Neural cell (in vitro differentiated cells): ENCODE data around the gene RDX. TPM values are rescaled to one million over a fixed set of nuclear protein-coding genes. Genes with fewer than 3 reads are reported as not detected.

ENCODE experiments used
- H2AFZ ChIP-seq: fragments of 200-600, 300-800 bp; sonication (generic), shearing (Covaris generic); 2 replicates; pipeline ENCODE4 v1.6.0; 2014; ENCODE audit warnings: low read depth, mild to moderate bottlenecking, antibody characterized with exemption, low read length, moderate library complexity
- H3F3A ChIP-seq: fragments of 200-600 bp; shearing (Covaris generic); 2 replicates; pipeline ENCODE4 v1.6.1; 2016; ENCODE audit warnings: mild to moderate bottlenecking, moderate library complexity, mixed read lengths, antibody characterized with exemption, low read length; ENCODE audit not compliant: insufficient read depth, poor library complexity, severe bottlenecking
- H3K27ac ChIP-seq: fragments of 200-600, 300-800 bp; sonication (generic), shearing (Covaris generic); 2 replicates; pipeline ENCODE4 v1.5.1; 2014; ENCODE audit warnings: mild to moderate bottlenecking, low read length, moderate library complexity
- H3K27me3 ChIP-seq: fragments of 300-800, 200-600 bp; sonication (generic), shearing (Covaris generic); 2 replicates; pipeline ENCODE4 v1.6.0; 2014; ENCODE audit warnings: mild to moderate bottlenecking, low read depth, low read length, moderate library complexity; ENCODE audit not compliant: insufficient read depth
- H3K36me3 ChIP-seq: fragments of 300-800, 200-600 bp; sonication (generic), shearing (Covaris generic); 2 replicates; pipeline ENCODE4 v1.5.1; 2014; ENCODE audit warnings: mild to moderate bottlenecking, antibody characterized with exemption, low read length, moderate library complexity; ENCODE audit not compliant: insufficient read depth
- H3K4me2 ChIP-seq: fragments of 300-800, 200-600 bp; sonication (generic), shearing (Covaris generic); 2 replicates; pipeline ENCODE4 v1.6.0; 2014; ENCODE audit warnings: mild to moderate bottlenecking, low read length
- H3K4me3 ChIP-seq: fragments of 300-800, 200-600 bp; sonication (generic), shearing (Covaris generic); 2 replicates; pipeline ENCODE4 v1.5.1; 2014; ENCODE audit warnings: mild to moderate bottlenecking, low read length, moderate library complexity
- H3K79me2 ChIP-seq: fragments of 200-600 bp; shearing (Covaris generic); replicated peaks from 2 replicates; pipeline ENCODE4 v1.6.0; 2014; ENCODE audit warnings: mild to moderate bottlenecking, low read length, moderate library complexity; ENCODE audit not compliant: insufficient read depth
- H3K9ac ChIP-seq: fragments of 300-800, 200-600 bp; sonication (generic), shearing (Covaris generic); 2 replicates; pipeline ENCODE4 v1.6.1; 2016; ENCODE audit warnings: mild to moderate bottlenecking, low read length, mixed read lengths
- H3K9me2 ChIP-seq: fragments of 200-600 bp; shearing (Covaris generic); 2 replicates; pipeline ENCODE4 v1.6.1; 2016; ENCODE audit warnings: mild to moderate bottlenecking, low read length, mixed read lengths; ENCODE audit not compliant: insufficient read depth
- H3K9me3 ChIP-seq: fragments of 200-600, 300-800 bp; sonication (generic), shearing (Covaris generic); 2 replicates; pipeline ENCODE4 v1.6.1; 2016; ENCODE audit warnings: mild to moderate bottlenecking, mixed run types, low read length, moderate library complexity, mixed read lengths
- H4K20me1 ChIP-seq: fragments of 200-600 bp; shearing (Covaris generic); 2 replicates; pipeline ENCODE4 v1.6.1; 2016; ENCODE audit warnings: mild to moderate bottlenecking, mixed run types; ENCODE audit not compliant: insufficient read depth
- EP300 ChIP-seq: fragments of 450-650 bp; conservative IDR thresholded peaks from 2 replicates; pipeline ENCODE4 v1.6.1; 2014; ENCODE audit warnings: antibody characterized with exemption, mild to moderate bottlenecking, moderate library complexity; ENCODE audit not compliant: poor library complexity, severe bottlenecking
- EZH2 ChIP-seq: fragments of 200-600, 300-800 bp; shearing (Covaris generic), sonication (generic); IDR thresholded peaks from 2 replicates; pipeline ENCODE4 v1.6.1; 2014; ENCODE audit warnings: antibody characterized with exemption, low read length, borderline replicate concordance, mild to moderate bottlenecking; ENCODE audit not compliant: insufficient read depth, poor library complexity, severe bottlenecking
- MXI1 ChIP-seq: fragments of 450-650 bp; conservative IDR thresholded peaks from 2 replicates; pipeline ENCODE4 v1.6.1; 2014; ENCODE audit warnings: antibody characterized with exemption, mild to moderate bottlenecking; ENCODE audit not compliant: poor library complexity, severe bottlenecking
- POLR2AphosphoS5 ChIP-seq: IDR thresholded peaks from 2 replicates; pipeline ENCODE4 v1.6.1; 2012
- RAD21 ChIP-seq: fragments of 450-650 bp; conservative IDR thresholded peaks from 2 replicates; pipeline ENCODE4 v1.6.1; 2014; ENCODE audit warnings: antibody characterized with exemption, mild to moderate bottlenecking, moderate library complexity
- SMC3 ChIP-seq: fragments of 450-650 bp; conservative IDR thresholded peaks from 2 replicates; pipeline ENCODE4 v1.6.1; 2014; ENCODE audit warnings: antibody characterized with exemption, mild to moderate bottlenecking, moderate library complexity; ENCODE audit not compliant: poor library complexity
- TAF1 ChIP-seq: IDR thresholded peaks from 2 replicates; pipeline ENCODE4 v1.6.1; 2012; ENCODE audit warnings: low read depth
- polyA plus RNA-seq: library from polyadenylated mRNA; depleted of rRNA; stranded (reverse); fragments of >200 nt; gene quantifications from 2 replicates; pipeline ENCODE4 v1.2.3, GENCODE V29; 2014
- TF ChIP-seq, protein P1 (sequence below): IDR thresholded peaks from 2 replicates; pipeline ENCODE4 v1.6.1; 2012; ENCODE audit warnings: borderline replicate concordance
- TF ChIP-seq, protein P2 (sequence below): fragments of 450-650 bp; IDR thresholded peaks from 2 replicates; pipeline ENCODE4 v1.5.1; 2014; ENCODE audit warnings: antibody characterized with exemption, mild to moderate bottlenecking, moderate library complexity; ENCODE audit not compliant: poor library complexity, severe bottlenecking

Gene RDX
- polyA plus RNA-seq, 1 donor from 2014 or later, result 39.0 TPM

DNA sequence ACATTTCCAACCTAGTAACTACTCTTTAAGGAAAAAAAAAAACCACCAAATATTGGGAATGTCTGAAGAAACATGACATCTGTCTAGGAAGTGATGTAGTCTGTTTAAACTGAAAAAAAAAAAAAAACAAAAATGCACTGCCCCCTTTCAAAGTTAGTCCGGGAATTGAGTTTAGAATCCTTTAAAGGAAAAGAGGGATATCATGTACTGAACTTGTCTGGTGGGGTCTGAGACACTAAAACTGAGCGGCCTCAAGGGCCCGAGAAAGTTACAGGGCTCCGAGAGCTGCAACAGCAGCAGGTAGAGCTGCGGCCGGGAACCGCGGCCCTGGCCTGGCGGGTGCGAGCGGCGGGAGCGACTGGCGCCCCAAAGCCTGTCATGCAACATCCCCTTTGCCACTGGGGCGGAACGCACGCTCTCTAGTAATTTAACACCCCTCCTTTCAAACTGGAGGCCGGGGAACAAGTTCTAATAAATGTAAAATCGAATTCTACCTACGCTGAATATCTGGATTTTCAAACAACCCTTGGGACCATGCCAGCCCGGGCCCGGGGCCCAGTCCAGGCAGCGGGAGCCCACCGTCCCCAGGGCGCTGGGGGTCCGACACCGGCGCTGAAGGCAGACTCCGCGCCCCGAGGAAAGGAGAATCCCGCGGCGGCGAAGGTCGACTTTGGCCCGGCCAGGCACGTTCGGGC, 736 bp downstream of the RDX start:
- no peaks in the 10 kb centered on the region for H3K9me3 ChIP-seq
- H3K27ac ChIP-seq, result peak overlapping the region; percentile 66
- H3K9me2 ChIP-seq, result no peaks in the 10 kb centered on the region
- H3K9ac ChIP-seq, result peak overlapping the region; percentile 84
- peak overlapping the region; percentile 83 for H3K4me2 ChIP-seq
- no peaks in the 10 kb centered on the region for H4K20me1 ChIP-seq
- no peaks in the 10 kb centered on the region for H3K27me3 ChIP-seq
- H2AFZ ChIP-seq, result peak overlapping the region; percentile 56
- H3K79me2 ChIP-seq, result peaks cover 49% of the 10 kb centered on the region
- no peaks in the 10 kb centered on the region for H3K36me3 ChIP-seq
- TF ChIP-seq, protein P1, sequence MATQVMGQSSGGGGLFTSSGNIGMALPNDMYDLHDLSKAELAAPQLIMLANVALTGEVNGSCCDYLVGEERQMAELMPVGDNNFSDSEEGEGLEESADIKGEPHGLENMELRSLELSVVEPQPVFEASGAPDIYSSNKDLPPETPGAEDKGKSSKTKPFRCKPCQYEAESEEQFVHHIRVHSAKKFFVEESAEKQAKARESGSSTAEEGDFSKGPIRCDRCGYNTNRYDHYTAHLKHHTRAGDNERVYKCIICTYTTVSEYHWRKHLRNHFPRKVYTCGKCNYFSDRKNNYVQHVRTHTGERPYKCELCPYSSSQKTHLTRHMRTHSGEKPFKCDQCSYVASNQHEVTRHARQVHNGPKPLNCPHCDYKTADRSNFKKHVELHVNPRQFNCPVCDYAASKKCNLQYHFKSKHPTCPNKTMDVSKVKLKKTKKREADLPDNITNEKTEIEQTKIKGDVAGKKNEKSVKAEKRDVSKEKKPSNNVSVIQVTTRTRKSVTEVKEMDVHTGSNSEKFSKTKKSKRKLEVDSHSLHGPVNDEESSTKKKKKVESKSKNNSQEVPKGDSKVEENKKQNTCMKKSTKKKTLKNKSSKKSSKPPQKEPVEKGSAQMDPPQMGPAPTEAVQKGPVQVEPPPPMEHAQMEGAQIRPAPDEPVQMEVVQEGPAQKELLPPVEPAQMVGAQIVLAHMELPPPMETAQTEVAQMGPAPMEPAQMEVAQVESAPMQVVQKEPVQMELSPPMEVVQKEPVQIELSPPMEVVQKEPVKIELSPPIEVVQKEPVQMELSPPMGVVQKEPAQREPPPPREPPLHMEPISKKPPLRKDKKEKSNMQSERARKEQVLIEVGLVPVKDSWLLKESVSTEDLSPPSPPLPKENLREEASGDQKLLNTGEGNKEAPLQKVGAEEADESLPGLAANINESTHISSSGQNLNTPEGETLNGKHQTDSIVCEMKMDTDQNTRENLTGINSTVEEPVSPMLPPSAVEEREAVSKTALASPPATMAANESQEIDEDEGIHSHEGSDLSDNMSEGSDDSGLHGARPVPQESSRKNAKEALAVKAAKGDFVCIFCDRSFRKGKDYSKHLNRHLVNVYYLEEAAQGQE, result no peak
- TF ChIP-seq RAD21 (no peak), POLR2AphosphoS5 (no peak), TAF1 (no peak), MXI1 (no peak), EZH2 (no peak), EP300 (no peak), SMC3 (no peak)
- TF ChIP-seq, protein P2, sequence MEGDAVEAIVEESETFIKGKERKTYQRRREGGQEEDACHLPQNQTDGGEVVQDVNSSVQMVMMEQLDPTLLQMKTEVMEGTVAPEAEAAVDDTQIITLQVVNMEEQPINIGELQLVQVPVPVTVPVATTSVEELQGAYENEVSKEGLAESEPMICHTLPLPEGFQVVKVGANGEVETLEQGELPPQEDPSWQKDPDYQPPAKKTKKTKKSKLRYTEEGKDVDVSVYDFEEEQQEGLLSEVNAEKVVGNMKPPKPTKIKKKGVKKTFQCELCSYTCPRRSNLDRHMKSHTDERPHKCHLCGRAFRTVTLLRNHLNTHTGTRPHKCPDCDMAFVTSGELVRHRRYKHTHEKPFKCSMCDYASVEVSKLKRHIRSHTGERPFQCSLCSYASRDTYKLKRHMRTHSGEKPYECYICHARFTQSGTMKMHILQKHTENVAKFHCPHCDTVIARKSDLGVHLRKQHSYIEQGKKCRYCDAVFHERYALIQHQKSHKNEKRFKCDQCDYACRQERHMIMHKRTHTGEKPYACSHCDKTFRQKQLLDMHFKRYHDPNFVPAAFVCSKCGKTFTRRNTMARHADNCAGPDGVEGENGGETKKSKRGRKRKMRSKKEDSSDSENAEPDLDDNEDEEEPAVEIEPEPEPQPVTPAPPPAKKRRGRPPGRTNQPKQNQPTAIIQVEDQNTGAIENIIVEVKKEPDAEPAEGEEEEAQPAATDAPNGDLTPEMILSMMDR, result no peak
- H3K4me3 ChIP-seq, result peak overlapping the region; percentile 95
- no peaks in the 10 kb centered on the region for H3F3A ChIP-seq

DNA sequence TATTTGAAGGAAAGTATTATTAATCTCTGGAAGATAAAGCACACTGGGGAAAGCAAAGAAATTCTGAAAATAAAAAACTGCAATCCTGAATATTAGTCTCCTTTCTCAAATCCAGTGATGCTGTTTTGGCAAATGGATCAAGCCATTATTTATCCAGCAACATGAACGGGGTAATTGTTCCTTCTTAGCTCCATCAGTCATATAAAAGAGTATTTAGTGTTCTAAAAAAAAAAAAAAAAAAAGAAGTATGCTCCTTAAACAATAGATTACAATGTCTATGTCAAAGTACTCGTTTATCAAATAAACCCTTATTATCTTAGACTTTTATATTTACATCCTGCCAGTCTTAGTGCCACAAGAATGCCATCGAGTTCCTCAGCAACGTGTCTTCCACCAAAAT, 1.3 kb downstream of the RDX start:
- Histone ChIP-seq H3K4me3 (peak overlapping the region; percentile 95), H3K4me2 (peak overlapping the region; percentile 83), H2AFZ (no peak overlapping the region), H3K36me3 (no peaks in the 10 kb centered on the region), H3K9me3 (no peaks in the 10 kb centered on the region), H3K79me2 (peaks cover 55% of the 10 kb centered on the region), H3K27ac (no peak overlapping the region), H3F3A (no peaks in the 10 kb centered on the region), H3K9ac (peak overlapping the region; percentile 84), H3K9me2 (no peaks in the 10 kb centered on the region), H4K20me1 (no peaks in the 10 kb centered on the region), H3K27me3 (no peaks in the 10 kb centered on the region)
- no peak for TF ChIP-seq MXI1
- no peak for TF ChIP-seq SMC3
- TF ChIP-seq, protein P1, result no peak
- no peak for TF ChIP-seq EZH2
- no peak for TF ChIP-seq TAF1
- no peak for TF ChIP-seq POLR2AphosphoS5
- no peak for TF ChIP-seq RAD21
- TF ChIP-seq, protein P2, result no peak
- no peak for TF ChIP-seq EP300
